NCI-H187 (cell line): ENCODE measurements around the gene CFAP410.

Source experiments
- DNase-seq, 2 experiments: peaks; one replicate each; lab custom pipeline; 2025; lab: John Stamatoyannopoulos, UW

Gene CFAP410

GRCh38 chr21:44330698-44331097, 8.5 kb downstream of the CFAP410 start:
- DNase-seq: no peak

- no peak for DNase-seq
Observed at GRCh38 chr21:44329971-44330681, 9.1 kb downstream of the CFAP410 start.

GRCh38 chr21:44329086-44329889, 9.9 kb downstream of the CFAP410 start:
- DNase-seq: peak; percentile 48 to 52

- no peak for DNase-seq
Observed at GRCh38 chr21:44328242-44328895, 10.8 kb downstream of the CFAP410 start.

DNA sequence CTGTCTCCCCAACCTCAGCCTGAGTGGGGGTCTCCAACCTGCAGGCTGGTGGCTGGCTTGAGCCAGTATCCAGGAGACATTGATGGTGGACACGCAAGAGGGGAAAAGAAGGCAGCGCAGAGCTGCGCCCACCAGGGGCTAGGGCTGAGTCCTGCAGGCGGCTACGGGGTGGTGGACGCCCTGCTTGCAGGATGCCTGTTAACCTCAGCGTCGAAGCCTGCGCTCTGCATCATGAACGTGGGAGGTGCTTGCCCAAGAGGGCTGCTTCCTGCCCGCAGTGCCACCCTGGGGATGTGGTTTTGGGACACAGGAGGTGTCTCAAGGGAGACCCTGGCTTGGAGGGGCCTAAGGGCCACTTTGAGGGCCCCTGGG, 11.6 kb downstream of the CFAP410 start:
- no peak for DNase-seq

- DNase-seq: no peak
Observed at GRCh38 chr21:44326716-44327602, 12.2 kb downstream of the CFAP410 start.

DNA sequence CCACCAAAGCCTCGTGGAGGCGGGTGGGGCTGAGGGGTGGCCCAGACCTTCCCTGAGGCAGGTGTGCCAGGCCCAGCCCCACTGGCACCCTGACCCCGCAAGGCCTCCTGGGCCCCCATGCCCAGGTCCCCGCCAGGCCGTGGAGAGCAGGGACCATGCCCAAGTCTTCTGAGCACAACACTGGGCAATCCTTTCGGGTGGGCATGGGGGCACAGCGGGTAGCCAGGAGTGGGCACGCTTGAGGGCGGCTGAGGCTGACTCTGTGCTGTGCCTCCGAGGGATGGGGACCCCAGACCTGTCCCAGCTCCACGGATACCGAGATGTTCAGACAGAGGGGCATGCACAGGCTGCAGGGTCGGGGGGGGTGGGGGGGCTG, 12.9 kb downstream of the CFAP410 start:
- no peak for DNase-seq

DNA sequence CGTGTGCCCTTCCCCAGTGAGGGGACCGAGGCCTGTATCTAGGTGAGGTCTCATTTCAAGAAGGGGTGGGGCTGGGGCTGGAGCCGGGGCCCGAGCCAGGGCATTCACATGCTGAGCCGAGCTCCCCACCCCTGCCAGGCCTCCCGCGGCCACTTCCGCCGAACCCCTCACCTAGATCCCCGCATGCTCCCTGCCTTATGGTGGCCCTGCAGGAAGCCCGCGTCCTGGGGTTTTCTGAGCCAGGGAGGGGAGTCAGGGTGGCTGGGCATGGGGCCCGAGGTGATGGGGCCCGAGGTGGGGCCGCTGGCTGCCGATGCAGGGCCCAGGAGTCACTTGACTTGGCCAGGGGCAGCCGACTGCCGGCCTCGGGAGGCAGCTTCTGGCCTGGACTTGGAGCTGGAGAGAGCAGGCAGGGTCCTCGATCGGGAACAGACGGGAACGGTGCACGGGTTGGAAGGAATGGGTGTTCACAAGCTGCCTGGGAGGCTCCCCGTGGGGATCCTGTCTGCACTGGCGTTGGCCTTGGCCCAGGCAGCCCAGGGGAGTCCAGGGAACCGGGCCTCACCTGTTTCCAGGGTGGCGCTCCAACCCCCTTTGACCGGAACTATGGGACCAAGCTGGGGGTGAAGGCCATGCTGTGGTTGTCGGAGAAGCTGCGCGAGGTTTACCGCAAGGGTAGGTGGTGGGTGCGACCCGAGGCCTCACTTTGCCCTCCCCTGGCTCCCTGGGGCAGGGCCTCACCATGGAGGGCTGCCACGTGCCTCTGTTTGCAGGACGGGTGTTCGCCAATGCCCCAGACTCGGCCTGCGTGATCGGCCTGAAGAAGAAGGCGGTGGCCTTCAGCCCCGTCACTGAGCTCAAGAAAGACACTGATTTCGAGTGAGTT, 13.6 kb downstream of the CFAP410 start:
- no peak for DNase-seq

- no peak for DNase-seq
Observed at GRCh38 chr21:44324854-44325107, 14.4 kb downstream of the CFAP410 start.

DNA sequence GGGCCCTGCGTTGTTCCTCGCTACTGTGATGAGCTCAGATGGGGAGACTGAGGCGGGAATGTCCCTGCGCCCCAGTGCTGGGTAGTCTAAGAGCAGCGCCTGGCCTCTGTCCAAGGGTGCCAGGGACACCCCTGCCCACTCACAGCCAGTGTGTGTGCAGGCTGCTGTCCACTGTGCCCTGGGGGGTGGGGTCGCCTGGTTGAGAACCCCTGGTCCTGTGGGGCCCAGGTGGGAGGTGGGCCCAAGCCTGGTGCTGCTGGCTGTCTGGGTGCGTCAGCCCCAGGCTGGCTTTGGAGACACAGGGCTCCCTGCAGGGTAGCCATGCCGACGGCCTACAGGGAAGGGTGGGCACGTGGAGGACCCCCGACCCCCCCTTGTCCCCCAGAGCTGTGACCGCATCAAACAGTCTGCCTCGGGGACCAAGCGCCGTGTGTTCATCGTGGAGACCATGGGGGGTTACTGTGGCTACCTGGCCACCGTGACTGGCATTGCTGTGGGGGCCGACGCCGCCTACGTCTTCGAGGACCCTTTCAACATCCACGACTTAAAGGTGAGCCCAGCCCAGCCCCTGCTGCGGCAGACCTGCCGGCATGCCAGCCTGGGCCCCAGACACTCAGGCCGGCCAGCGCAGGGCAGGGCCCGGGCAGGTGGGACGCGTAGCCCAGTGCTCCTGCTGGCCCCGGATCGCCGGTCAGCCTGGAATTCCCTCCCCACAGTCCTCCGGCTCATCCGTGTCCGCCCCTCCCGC, 14.9 kb downstream of the CFAP410 start:
- no peak for DNase-seq

DNA sequence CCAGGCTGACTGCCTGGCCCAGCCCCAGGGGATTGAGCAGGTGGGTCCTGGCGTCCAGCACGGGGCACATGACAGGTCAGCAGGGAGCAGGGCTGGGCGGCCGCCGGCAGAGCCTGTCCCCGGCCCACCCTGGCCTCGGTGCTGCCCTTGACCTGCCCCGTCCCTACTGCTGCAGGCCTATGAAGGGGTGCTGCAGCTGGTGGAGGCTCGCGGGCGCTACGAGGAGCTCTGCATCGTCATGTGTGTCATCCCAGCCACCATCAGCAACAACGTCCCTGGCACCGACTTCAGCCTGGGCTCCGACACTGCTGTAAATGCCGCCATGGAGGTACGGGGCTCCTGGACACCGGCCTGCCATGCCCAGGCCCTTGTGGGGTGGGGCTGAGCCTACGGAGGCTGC, 15.6 kb downstream of the CFAP410 start:
- DNase-seq: no peak

GRCh38 chr21:44322621-44323325, 16.4 kb downstream of the CFAP410 start:
- DNase-seq: no peak

DNA sequence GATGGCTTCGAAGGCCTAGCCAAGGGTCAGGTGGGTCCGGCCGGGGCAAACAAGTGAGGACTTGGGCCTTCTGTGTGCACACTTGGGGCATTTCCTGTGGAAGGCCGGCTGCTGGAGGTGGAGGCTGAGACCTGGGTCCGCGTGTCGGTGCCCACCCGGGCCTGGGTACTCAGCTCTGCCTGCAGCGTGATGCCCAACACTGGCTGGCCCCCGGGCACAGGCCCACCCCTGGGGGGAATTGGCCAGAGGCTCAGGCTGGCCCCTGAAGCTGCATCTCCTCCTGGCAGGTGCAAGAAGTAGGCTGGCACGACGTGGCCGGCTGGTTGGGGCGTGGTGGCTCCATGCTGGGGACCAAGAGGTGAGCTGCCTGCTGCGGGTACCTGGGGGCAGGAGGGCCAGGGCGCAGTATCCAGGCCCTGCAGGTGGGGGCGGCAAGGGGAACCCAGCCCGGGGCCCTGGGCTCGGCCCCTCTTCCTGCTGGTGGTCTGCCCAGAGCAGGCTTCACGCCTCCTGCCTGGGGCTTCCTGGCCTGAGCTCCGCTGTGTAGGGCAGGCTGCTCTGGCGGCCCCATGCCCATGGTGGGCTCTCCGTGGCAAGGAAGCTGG, 17.2 kb downstream of the CFAP410 start:
- no peak for DNase-seq

- no peak for DNase-seq
Observed at GRCh38 chr21:44320847-44321246, 18.3 kb downstream of the CFAP410 start.

DNA sequence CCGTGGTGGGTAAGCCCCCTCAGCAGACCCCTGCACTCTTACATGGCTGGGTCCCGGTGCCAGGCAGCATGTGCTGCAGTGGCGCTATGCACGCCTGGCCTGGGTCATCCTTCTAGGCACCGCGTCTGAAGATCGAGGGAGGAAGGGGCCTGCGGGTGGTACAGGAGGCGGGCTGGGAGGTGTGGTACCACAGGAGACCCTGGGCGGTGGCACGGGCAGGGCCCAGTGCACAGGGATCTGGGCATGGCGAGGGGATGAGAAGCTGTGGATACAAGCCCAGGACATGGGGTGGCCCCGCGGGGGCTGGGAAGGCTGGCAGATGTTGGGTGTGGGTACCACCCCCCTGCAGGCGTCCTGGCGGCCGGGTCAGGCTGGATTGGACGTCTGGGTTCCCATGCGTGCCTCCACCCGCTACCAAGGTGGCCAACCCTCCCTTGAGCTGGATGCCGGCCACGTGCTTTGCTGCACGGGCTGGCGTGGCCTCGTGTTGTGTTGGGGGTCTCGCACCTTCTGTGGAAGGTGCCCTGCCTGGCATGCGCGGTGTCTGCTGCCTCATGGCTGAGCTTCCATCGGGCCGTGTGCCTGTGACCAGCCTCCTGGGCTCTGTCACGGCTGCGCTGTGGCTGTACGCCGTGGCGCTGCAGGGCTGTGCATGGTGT, 19.7 kb downstream of the CFAP410 start:
- DNase-seq: no peak

GRCh38 chr21:44318489-44319285, 20.5 kb downstream of the CFAP410 start:
- no peak for DNase-seq

DNA sequence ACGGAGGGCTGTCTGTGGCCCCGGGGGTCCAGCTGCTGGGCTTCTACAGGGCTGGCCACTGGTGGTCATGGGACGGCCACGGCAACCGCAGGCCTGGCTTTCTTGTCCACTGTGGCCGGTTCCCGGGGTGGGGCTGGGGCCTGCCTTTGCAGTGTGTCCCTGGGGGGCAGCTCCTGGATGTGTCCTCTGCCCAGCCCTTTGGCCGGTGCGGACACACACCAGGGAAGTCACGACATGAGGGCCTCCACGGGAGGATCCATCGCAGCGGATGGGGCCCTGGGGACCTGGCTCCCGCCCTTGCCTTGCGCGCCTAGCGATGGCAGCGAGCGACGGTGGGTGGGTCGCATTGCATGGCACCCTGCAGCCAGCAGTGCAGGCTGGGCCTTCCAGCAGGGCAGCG, 21.3 kb downstream of the CFAP410 start:
- no peak for DNase-seq

GRCh38 chr21:44317241-44317782, 21.9 kb downstream of the CFAP410 start:
- no peak for DNase-seq
